HepG2 (cell line): ENCODE data around the gene ACOXL. TPM values are rescaled to one million over a fixed set of nuclear protein-coding genes. Genes with fewer than 3 reads are reported as not detected.

ENCODE experiments used
- AFF4 ChIP-seq: sonication (generic); formaldehyde crosslinking; IDR thresholded peaks from 2 replicates; pipeline ENCODE4 v1.4.0; 2020; ENCODE audit warnings: missing genetic modification reagents
- DBP ChIP-seq: sonication (generic); formaldehyde crosslinking; IDR thresholded peaks from 2 replicates; pipeline ENCODE4 v1.4.0; 2020; ENCODE audit warnings: missing genetic modification reagents; ENCODE audit errors: not compliant biosample characterization
- FOSL1 ChIP-seq: sonication (generic); formaldehyde crosslinking; IDR thresholded peaks from 2 replicates; pipeline ENCODE4 v1.9.0; 2021; ENCODE audit warnings: missing genetic modification reagents, borderline replicate concordance
- MTF2 ChIP-seq: sonication (generic); formaldehyde crosslinking; IDR thresholded peaks from 2 replicates; pipeline ENCODE4 v1.5.0; 2020; ENCODE audit warnings: missing genetic modification reagents, borderline replicate concordance
- SETDB1 ChIP-seq: sonication (generic); formaldehyde crosslinking; IDR thresholded peaks from 2 replicates; pipeline ENCODE4 v1.5.1; 2020; ENCODE audit warnings: missing genetic modification reagents, mild to moderate bottlenecking, borderline replicate concordance
- SRY ChIP-seq: sonication (generic); formaldehyde crosslinking; IDR thresholded peaks from 2 replicates; pipeline ENCODE4 v1.8.0; 2022; ENCODE audit warnings: mild to moderate bottlenecking, missing genetic modification reagents
- TARDBP ChIP-seq: sonication (generic); formaldehyde crosslinking; IDR thresholded peaks from 2 replicates; pipeline ENCODE4 v1.8.0; 2022; ENCODE audit warnings: mild to moderate bottlenecking, missing genetic modification reagents
- ZC3H4 ChIP-seq: sonication (generic); formaldehyde crosslinking; IDR thresholded peaks from 2 replicates; pipeline ENCODE4 v1.4.0; 2020; ENCODE audit warnings: missing genetic modification reagents, borderline replicate concordance
- ZNF251 ChIP-seq: sonication (generic); formaldehyde crosslinking; IDR thresholded peaks from 2 replicates; pipeline ENCODE4 v1.9.0; 2021; ENCODE audit warnings: mild to moderate bottlenecking, missing genetic modification reagents
- ZNF468 ChIP-seq: sonication (generic); formaldehyde crosslinking; IDR thresholded peaks from 2 replicates; pipeline ENCODE4 v1.8.0; 2022; ENCODE audit warnings: mild to moderate bottlenecking, moderate library complexity, missing genetic modification reagents
- ZNF550 ChIP-seq: sonication (generic); formaldehyde crosslinking; IDR thresholded peaks from 2 replicates; pipeline ENCODE4 v1.4.0; 2020; ENCODE audit warnings: mild to moderate bottlenecking, missing genetic modification reagents, borderline replicate concordance
- ZNF570 ChIP-seq: sonication (generic); formaldehyde crosslinking; IDR thresholded peaks from 2 replicates; pipeline ENCODE4 v1.4.0; 2020; ENCODE audit warnings: mild to moderate bottlenecking, missing genetic modification reagents, borderline replicate concordance
- ZNF646 ChIP-seq: sonication (generic); formaldehyde crosslinking; IDR thresholded peaks from 2 replicates; pipeline ENCODE4 v1.9.0; 2021; ENCODE audit warnings: mild to moderate bottlenecking, missing genetic modification reagents
- ZNF660 ChIP-seq: sonication (generic); formaldehyde crosslinking; IDR thresholded peaks from 2 replicates; pipeline ENCODE4 v1.5.1; 2020; ENCODE audit warnings: mild to moderate bottlenecking, low read depth, missing genetic modification reagents, borderline replicate concordance
- ZSCAN30 ChIP-seq: sonication (generic); formaldehyde crosslinking; IDR thresholded peaks from 2 replicates; pipeline ENCODE4 v1.5.0; 2020; ENCODE audit warnings: mild to moderate bottlenecking, missing genetic modification reagents
- polyA plus RNA-seq, 8 experiments: library from polyadenylated mRNA; depleted of rRNA in 3 of 8; stranded (reverse) in 7 of 8; unstranded in 1 of 8; fragments of >200 nt; fragmentation: Illumina TruSeq in 4 of 8; extraction: Trizol in 4 of 8; gene quantifications; 2 replicates each; pipeline versions ENCODE4 v1.2.1 to v1.2.3, GENCODE V29; 2011 to 2016; ENCODE audit warnings: low read depth in 4 of 8, missing spikeins in 1 of 8, mixed read lengths in 1 of 8; ENCODE audit not compliant: insufficient read depth in 1 of 8
- total RNA-seq, 5 experiments: library from RNA; depleted of rRNA; stranded (reverse); fragments of >200 nt; fragmentation: Illumina TruSeq; extraction: Trizol; gene quantifications; 2 replicates each; pipeline ENCODE4 v1.2.3, GENCODE V29; 2016; ENCODE audit warnings: low read depth in 1 of 5
- TF ChIP-seq, protein P1 (sequence below): IDR thresholded peaks from 2 replicates; pipeline ENCODE4 v1.6.1; 2018; ENCODE audit warnings: missing genetic modification reagents

ACOXL gene
- total and polyA plus RNA-seq, 2 of the 13 experiments (the other 11 are each of a cell fraction or from before 2014, with no cell fraction given), result not detected

DNA sequence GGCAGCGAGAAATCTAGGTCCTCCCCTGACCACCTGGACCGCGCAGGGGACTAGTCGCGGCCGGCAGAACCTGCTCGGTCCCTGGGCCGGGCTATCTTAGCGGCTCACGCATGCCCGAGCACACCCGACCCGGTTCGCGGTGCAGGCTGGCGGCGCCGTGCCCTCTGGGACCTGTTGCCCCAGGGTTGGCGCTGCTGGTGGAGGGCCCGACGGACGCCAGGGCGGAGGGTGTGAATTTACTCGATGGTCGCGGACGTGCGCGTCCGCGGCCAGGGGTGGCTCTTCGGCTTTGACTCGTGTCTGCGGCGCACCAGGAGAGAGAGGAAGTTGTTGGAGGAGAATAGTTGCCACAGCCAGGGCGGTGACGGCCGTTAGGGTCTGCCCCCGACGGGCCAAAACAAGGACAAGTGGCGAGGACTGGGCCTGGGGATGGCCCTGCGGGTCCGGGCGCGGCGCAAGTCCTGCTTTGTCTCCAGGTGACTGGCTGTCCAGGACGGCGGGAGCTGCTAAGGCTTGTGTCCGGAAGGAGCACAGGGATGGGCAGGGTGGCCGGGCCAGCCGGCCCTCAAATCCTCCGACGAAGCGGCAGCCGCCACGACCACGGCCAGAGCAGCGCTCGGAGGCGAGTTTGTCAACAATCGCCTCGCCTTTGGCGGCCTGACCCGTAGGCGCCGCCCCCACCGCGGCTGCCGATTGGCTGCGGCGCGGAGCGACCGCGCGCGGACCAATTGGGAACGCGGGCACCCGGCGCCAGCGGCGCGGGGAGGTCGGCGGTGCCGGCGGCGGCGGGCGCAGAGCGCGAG, 389.7 kb downstream of the ACOXL start (continued):
- TF ChIP-seq DBP (CRISPR knock-in tag) (peak; percentile 74), MTF2 (CRISPR knock-in tag) (peak; percentile 79; the same call in 1 of the 2 replicates), TARDBP (CRISPR knock-in tag) (no peak), FOSL1 (CRISPR knock-in tag) (0 out of 2 replicates have a peak, but pooled peaks have one; percentile 38), ZNF660 (CRISPR knock-in tag) (peak; percentile 88; the same call in 1 of the 2 replicates), SETDB1 (CRISPR knock-in tag) (no peak), ZNF646 (CRISPR knock-in tag) (no peak), AFF4 (CRISPR knock-in tag) (no peak), SRY (CRISPR knock-in tag) (peak; percentile 70; the same call in 1 of the 2 replicates), ZSCAN30 (no peak), ZNF550 (CRISPR knock-in tag) (peak; percentile 96; the same call in 1 of the 2 replicates), ZC3H4 (CRISPR knock-in tag) (no peak), ZNF570 (CRISPR knock-in tag) (no peak), ZNF468 (CRISPR knock-in tag) (no peak), ZNF251 (CRISPR knock-in tag) (peak; percentile 66; the same call in 1 of the 2 replicates)
- TF ChIP-seq, protein P1, sequence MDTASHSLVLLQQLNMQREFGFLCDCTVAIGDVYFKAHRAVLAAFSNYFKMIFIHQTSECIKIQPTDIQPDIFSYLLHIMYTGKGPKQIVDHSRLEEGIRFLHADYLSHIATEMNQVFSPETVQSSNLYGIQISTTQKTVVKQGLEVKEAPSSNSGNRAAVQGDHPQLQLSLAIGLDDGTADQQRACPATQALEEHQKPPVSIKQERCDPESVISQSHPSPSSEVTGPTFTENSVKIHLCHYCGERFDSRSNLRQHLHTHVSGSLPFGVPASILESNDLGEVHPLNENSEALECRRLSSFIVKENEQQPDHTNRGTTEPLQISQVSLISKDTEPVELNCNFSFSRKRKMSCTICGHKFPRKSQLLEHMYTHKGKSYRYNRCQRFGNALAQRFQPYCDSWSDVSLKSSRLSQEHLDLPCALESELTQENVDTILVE (CRISPR knock-in tag), result peak; percentile 34; the same call in 1 of the 2 replicates
